ENCODE measurements around the gene MYOG.

Gene MYOG

DNA sequence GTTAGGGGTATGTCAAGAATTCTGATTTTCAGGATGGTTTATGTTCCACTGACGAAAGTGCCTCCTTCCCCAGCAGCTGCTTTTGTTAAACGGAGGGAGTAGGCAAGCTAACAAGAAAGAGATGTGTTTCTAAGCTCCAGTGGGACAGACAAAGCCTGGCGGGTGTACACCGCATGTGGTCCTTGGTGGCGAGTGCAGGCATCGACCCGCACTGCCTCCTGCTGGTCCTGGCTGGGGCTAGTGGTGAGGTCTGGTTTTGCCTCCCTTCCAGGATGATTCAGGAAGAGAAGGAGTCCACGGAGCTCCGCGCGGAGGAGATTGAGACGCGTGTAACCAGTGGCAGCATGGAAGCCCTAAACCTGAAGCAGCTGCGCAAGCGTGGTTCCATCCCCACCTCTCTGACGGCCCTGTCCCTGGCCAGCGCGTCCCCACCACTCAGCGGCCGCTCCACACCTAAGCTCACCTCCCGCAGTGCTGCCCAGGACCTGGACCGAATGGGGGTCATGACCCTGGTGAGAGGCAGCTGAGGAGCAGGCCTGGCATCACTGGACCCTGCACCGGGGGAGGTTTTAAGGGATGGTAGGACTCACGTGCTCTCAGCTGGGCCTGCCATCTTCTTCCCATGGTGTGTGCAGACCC is 30.5 kb downstream of the MYOG start:
- TF ChIP-seq, protein P1, sequence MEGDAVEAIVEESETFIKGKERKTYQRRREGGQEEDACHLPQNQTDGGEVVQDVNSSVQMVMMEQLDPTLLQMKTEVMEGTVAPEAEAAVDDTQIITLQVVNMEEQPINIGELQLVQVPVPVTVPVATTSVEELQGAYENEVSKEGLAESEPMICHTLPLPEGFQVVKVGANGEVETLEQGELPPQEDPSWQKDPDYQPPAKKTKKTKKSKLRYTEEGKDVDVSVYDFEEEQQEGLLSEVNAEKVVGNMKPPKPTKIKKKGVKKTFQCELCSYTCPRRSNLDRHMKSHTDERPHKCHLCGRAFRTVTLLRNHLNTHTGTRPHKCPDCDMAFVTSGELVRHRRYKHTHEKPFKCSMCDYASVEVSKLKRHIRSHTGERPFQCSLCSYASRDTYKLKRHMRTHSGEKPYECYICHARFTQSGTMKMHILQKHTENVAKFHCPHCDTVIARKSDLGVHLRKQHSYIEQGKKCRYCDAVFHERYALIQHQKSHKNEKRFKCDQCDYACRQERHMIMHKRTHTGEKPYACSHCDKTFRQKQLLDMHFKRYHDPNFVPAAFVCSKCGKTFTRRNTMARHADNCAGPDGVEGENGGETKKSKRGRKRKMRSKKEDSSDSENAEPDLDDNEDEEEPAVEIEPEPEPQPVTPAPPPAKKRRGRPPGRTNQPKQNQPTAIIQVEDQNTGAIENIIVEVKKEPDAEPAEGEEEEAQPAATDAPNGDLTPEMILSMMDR (IDR thresholded peaks at IDR 0.05; ENCODE audit: low read depth, low read length), result no peak
- H3K4me3 ChIP-seq (ENCODE audit: low read depth, low read length), result no peak overlapping the region

DNA sequence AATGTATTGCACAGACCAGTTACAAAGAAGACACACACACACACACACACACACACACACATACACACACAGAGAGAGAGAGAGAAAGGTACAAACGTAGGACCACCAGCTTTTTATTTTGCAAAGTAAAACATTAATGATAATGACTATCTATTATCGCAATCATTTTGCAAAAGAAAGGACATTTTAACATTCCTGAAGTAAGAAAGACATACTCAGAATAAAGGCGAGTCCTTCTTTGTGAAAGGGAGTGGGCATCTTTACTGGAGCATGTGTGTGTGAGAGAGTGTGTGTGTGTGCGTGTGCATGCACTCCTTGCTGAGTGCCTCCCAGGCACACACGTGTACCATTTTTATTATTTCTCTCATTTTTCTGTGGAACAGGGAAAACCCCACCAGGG is 31.2 kb downstream of the MYOG start:
- TF ChIP-seq, protein P1 (IDR thresholded peaks at IDR 0.05; ENCODE audit: low read depth, low read length), result no peak
- H3K4me3 ChIP-seq (ENCODE audit: low read depth, low read length), result no peak overlapping the region

DNA sequence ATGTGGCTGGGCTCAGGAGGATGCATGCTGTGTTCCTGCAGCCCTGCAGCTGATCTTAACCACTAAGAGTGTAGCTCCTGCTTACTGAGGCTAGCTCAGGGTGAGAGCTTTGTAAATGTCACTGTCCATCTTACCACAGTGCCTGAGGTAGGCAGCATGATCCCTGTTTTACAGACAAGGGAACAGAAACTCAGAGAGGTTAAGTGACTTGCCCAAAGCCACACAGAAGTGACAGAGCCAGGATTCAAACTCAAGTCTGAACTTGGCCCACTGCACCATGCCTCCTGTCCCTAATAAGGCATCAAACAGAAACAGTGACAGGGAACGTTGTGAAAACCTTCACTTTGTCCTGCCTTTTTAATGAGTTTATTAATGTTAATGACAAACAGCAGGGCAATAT is 31.6 kb downstream of the MYOG start:
- no peak overlapping the region for H3K4me3 ChIP-seq (ENCODE audit: low read depth, low read length)
- TF ChIP-seq, protein P1 (IDR thresholded peaks at IDR 0.05; ENCODE audit: low read depth, low read length), result no peak

DNA sequence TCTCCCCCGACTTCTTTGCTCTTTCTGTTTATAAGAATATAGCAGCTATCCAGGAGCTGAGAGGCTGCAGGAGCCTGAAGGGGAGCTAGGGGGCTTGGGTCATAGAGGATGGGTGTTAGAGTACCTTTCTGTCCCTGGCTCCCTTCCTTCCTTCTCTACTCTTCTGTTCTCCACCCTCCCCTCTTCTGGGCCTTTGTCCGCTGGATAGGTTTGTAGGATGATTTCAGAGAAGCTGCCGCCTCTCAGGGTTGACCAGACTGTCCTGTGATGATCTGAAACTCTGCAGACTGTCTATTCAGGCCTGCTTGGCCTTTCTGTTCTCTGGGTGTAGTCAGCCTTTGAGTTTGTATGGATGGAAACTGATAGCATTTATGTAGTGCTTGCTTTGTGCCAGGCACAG is 33.2 kb downstream of the MYOG start:
- H3K4me3 ChIP-seq (ENCODE audit: low read depth, low read length), result no peak overlapping the region
- TF ChIP-seq, protein P1 (IDR thresholded peaks at IDR 0.05; ENCODE audit: low read depth, low read length), result no peak

DNA sequence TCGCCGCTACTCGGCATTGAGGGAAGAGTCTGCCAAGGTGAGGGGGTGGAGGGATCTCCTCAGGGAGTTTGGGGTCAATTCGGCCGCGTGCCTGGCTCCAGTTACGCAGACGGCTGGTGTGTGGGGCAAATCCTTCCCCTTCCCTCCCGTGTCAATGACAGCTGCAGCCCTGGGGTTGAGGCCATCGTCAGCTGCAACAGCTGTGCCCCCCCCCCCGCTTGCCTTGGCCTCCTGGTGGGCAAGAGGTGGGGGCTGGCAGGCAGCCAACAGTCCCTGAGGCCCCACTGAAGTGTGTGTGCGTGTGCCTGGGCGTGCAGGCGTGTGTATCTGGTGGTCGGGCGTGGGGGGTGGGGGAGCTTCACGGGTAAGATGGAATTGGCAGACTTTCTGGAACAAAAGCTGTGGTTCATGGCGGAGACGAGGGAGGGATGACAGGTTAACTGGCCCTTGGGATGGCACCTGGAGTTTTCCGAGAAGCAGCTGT is 33.9 kb downstream of the MYOG start:
- H3K4me3 ChIP-seq (ENCODE audit: low read depth, low read length), result no peak overlapping the region
- TF ChIP-seq, protein P1 (IDR thresholded peaks at IDR 0.05; ENCODE audit: low read depth, low read length), result no peak

DNA sequence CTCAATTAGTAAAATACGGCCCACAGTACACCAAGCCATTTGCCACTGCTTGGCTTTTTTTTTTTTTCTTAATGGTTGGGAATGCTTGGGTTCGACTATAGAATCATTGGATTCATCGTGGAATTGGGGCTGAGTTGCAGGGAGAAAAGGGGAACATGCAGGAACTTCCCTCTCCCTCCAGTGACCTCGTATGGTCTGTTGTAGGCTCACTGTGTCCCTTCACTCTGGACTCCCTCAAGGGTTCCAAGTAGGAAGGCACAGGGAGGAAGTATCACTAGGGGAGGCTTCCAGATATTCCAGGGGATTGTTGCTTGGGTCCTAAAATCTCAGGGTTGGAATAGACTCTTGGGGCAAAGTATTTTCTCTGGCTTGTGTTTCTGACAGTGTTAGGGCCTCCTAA is 35.0 kb downstream of the MYOG start:
- TF ChIP-seq, protein P1 (IDR thresholded peaks at IDR 0.05; ENCODE audit: low read depth, low read length), result no peak

DNA sequence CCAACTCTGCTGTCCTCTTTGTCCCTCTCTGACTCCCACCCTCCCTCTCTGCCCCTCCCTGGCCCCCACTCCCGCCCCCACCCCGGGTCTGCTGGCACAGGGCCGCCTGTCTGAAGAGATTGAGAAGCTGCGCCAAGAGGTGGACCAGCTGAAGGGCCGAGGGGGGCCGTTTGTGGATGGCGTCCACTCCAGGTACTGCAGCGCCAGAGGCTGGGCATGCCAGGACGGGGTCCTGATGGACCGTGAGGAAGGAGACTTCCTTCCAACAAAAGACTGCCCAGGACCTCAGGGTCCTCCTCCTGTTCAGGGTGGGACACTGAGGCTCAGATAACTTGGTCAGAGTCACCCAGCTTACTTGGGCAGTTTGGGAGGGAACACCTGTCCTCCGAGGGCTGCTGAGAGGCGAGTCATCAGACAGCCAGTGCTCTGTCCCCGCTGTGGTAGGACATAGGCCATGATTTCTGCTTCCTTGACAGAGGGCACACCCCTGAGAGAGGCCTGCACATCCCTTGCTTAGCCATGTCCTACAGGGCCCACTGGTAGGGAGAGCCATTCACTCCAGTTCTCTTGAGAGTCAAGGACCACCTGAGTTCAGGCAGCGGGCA is 36.1 kb downstream of the MYOG start:
- TF ChIP-seq, protein P1 (IDR thresholded peaks at IDR 0.05; ENCODE audit: low read depth, low read length), result no peak

More for the DNA sequence above, 35.0 kb downstream of the MYOG start:
- H3K4me3 ChIP-seq (ENCODE audit: low read depth, low read length), result no peak overlapping the region

More for the DNA sequence above, 36.1 kb downstream of the MYOG start:
- H3K4me3 ChIP-seq (ENCODE audit: low read depth, low read length), result no peak overlapping the region
